Left ventricle myocardium inferior (tissue), 1 donor: ENCODE results near the gene FAM180B. TPM values are rescaled to one million over a fixed set of nuclear protein-coding genes. Genes with fewer than 3 reads are reported as not detected.

Experiments used
- DNase-seq: peaks from one replicate; pipeline ENCODE4 v3.0.0-alpha.2; 2020
- H3K27ac ChIP-seq: fragments of 200-600 bp; replicated peaks from 2 replicates; pipeline ENCODE4 v1.8.0; 2021
- H3K27me3 ChIP-seq: fragments of 200-600 bp; 2 replicates; pipeline ENCODE4 v1.8.0; 2021; ENCODE audit warnings: low read depth
- H3K36me3 ChIP-seq: fragments of 200-600 bp; 2 replicates; pipeline ENCODE4 v1.8.0; 2021
- H3K4me1 ChIP-seq: fragments of 200-600 bp; 2 replicates; pipeline ENCODE4 v1.8.0; 2021
- H3K4me3 ChIP-seq: fragments of 200-600 bp; 2 replicates; pipeline ENCODE4 v1.8.0; 2021; ENCODE audit warnings: mild to moderate bottlenecking, moderate library complexity
- H3K9me3 ChIP-seq: fragments of 200-600 bp; replicated peaks from 2 replicates; pipeline ENCODE4 v1.8.0; 2021
- intact Hi-C: fragments of 100-400 bp; cut with micrococcal nuclease; formaldehyde crosslinking; loops from one replicate; pipeline ENCODE4 v1.11.0; 2022
- long read RNA-seq: library from polyadenylated mRNA; unstranded; transcript quantifications from one replicate; pipeline ENCODE4 v2.0.0, GENCODE V29; 2021
- total RNA-seq: library from RNA; stranded (reverse); fragmentation: NEBNext Ultra II Directional; extraction: Animal tissue kit (Norgen Biotek cat#: 25700); gene quantifications from one replicate; pipeline ENCODE4 v1.2.1, GENCODE V29; 2021
- TF ChIP-seq, protein P1 (sequence below): fragments of 200-600 bp; IDR thresholded peaks from 2 replicates; pipeline ENCODE4 v1.8.0; 2021; ENCODE audit warnings: antibody characterized with exemption, mild to moderate bottlenecking, borderline replicate concordance
- donor health status: DM: no; HTN: yes; CAD: no; lungs with severe emphysema.

The FAM180B gene, protein sequence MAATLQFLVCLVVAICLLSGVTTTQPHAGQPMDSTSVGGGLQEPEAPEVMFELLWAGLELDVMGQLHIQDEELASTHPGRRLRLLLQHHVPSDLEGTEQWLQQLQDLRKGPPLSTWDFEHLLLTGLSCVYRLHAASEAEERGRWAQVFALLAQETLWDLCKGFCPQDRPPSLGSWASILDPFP
- 0.22 TPM for total RNA-seq
- long read RNA-seq, partial matches to known transcripts = 0 of 1 reads
- long read RNA-seq, other reads (novel, unspliced or antisense) = 1 of 1 reads

DNA sequence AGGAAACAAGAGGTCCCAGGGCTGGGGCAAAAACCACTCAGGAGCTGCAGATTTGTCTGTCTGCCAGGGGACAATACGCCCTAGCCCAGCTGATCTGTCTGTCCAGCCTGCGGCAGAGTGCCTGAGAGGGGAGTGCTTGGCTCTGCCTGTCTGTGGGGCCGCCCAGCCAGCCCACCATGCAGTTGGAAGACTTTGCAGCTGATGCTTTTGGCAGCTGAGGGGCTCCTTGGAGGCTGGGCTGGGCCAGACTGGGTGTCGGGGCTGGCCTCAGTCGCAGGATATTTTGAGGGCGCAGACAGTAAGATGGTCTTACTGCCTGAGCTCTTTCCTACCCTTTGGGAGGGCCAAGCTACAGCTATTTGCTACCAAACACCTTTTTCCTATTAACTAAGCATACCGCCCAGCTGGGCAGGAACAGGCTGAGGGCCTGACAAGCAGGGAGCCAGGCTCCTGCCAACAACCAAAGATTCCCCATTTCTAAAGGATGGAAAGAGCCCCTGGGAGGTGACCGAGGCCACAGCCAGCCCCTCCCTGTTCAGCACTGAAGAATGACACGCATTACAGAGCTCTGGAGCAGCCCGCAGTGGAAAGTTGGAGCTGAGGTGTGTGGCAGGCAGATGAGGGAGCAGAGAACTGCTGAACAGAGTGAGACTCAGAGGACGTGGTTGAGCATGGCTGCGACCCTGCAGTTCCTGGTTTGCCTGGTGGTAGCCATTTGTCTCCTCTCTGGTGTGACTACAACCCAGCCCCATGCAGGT is at the start of gene FAM180B:
Gene FAM180B (plus strand): TSS at position 581 of the 758 bp plus-strand sequence. CDS start 91 bp downstream, at position 672.
- no peaks in the 10 kb centered on the region for H3K9me3 ChIP-seq
- H3K27ac ChIP-seq = peak within 1 kb of the TSS; percentile 12
- intact Hi-C loops = no loop called here
- H3K27me3 ChIP-seq = peaks cover 26% of the 10 kb centered on the region
- H3K4me1 ChIP-seq = peaks cover 26% of the 10 kb centered on the region
- H3K36me3 ChIP-seq = peaks cover 40% of the 10 kb centered on the region
- H3K4me3 ChIP-seq = no peak within 1 kb of the TSS
- TF ChIP-seq, protein P1, sequence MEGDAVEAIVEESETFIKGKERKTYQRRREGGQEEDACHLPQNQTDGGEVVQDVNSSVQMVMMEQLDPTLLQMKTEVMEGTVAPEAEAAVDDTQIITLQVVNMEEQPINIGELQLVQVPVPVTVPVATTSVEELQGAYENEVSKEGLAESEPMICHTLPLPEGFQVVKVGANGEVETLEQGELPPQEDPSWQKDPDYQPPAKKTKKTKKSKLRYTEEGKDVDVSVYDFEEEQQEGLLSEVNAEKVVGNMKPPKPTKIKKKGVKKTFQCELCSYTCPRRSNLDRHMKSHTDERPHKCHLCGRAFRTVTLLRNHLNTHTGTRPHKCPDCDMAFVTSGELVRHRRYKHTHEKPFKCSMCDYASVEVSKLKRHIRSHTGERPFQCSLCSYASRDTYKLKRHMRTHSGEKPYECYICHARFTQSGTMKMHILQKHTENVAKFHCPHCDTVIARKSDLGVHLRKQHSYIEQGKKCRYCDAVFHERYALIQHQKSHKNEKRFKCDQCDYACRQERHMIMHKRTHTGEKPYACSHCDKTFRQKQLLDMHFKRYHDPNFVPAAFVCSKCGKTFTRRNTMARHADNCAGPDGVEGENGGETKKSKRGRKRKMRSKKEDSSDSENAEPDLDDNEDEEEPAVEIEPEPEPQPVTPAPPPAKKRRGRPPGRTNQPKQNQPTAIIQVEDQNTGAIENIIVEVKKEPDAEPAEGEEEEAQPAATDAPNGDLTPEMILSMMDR = no peak
- DNase-seq = peak; percentile 32

DNA sequence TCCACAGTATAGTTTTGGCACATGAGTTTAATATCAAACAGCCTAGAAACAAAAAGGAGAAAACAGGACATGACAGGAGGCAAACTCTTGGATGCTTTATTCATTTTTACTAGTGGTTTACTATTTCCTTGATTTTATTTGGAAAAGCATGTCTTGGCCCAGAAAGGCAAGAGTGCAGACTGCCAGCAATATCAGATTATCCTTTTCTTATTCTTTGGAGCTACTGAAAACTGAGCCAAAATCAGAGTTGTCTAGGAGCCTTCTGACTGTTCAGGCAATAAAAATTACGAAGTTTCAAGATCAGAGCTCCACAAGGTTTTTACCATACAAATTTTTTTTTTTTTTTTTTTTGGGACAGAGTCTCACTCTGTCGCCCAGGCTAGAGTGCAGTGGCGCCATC is 49.6 kb upstream of the FAM180B start:
- TF ChIP-seq, protein P1 = no peak
- no peaks in the 10 kb centered on the region for H3K9me3 ChIP-seq
- H3K36me3 ChIP-seq = peaks cover 5% of the 10 kb centered on the region
- peaks cover 91% of the 10 kb centered on the region for H3K4me1 ChIP-seq
- DNase-seq = no peak
- intact Hi-C loops = no loop called here
- no peaks in the 10 kb centered on the region for H3K27me3 ChIP-seq
- no peak overlapping the region for H3K27ac ChIP-seq
- no peak overlapping the region for H3K4me3 ChIP-seq

DNA sequence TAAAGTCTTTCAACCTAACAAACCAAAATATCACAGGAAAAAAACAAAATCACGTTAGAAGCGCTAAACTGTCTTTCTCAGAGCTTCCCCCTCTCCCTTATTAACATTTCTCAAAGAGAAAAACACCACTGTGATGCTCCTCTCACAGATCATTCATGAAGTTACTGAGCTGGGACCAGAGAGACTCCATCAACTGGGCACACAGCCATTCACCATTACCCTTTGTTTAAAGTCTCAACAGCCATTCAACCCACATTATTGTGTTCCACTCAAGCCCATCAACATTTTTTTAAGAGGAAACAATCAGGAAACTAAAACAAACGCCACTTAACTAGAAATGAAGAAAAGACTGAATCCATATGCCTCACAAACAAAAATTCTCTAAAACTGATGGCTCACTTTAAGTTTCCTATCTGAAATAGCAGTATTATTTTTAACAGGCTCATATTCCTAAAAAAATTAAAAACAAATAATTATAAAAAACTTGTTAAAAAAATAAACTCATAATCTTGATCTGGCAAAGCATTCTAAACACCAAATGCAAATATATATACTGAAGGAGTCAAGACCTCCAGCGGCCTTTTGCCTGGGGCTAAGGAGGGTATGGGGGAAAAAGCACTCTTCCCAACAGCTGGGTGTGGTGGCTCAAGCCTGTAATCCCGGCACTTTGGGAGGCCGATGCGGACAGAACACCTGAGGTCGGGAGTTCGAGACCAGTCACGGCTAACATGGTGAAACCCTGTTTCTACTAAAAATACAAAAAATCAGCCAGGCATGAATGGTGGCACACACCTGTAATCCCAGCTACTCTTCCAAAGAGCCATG is 47.5 kb upstream of the FAM180B start:
- TF ChIP-seq, protein P1 = no peak
- H3K36me3 ChIP-seq = peaks cover 5% of the 10 kb centered on the region
- H3K4me3 ChIP-seq = no peak overlapping the region
- no peak for DNase-seq
- intact Hi-C loops = no loop called here
- no peaks in the 10 kb centered on the region for H3K27me3 ChIP-seq
- peaks cover 87% of the 10 kb centered on the region for H3K4me1 ChIP-seq
- H3K9me3 ChIP-seq = no peaks in the 10 kb centered on the region
- H3K27ac ChIP-seq = peak overlapping the region; percentile 28

DNA sequence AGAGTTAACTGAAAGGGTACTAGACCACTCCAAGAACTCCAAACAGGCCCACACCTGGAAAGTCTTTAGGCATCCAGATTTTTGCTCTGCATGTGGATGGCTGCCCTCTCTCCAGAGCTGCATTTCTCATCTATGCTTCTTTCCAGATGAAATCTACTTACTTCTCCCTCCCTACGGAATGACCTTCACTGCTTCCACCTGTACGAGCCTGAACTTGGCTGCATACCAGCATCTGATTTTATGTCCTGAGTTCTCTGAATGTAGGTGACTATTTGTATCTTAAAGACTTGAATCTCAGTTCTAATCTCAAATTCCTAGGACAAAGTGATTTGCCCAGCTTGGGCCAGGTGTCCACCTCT is 46.8 kb upstream of the FAM180B start:
- H3K36me3 ChIP-seq = peaks cover 5% of the 10 kb centered on the region
- H3K4me1 ChIP-seq = peaks cover 87% of the 10 kb centered on the region
- intact Hi-C loops = no loop called here
- DNase-seq = no peak
- peak overlapping the region; percentile 28 for H3K27ac ChIP-seq
- no peaks in the 10 kb centered on the region for H3K9me3 ChIP-seq
- TF ChIP-seq, protein P1 = no peak
- no peak overlapping the region for H3K4me3 ChIP-seq
- H3K27me3 ChIP-seq = no peaks in the 10 kb centered on the region

DNA sequence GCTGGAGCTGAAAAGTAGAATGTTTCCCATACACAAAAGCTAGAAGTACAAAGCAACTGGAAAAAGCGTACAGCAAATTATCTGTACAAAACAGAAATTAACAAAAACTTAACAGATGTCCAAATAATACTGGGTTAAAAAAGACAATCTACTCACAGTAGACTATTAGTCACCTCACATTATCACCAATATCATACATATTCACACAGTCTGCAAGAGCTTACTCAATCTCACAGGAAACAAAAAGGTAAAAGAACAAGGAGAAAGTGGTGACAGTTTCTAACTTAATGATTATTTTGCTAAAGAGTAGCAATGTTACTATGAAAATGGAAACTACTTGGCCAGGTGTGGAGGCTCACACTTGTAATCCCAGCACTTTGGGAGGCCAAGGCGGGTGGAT is 45.4 kb upstream of the FAM180B start:
- Histone ChIP-seq H3K9me3 (no peaks in the 10 kb centered on the region), H3K4me3 (no peak overlapping the region), H3K27me3 (no peaks in the 10 kb centered on the region), H3K4me1 (peaks cover 84% of the 10 kb centered on the region), H3K36me3 (peaks cover 3% of the 10 kb centered on the region), H3K27ac (no peak overlapping the region)
- intact Hi-C loops = no loop called here
- TF ChIP-seq, protein P1 = no peak
- no peak for DNase-seq
